ENCODE data around the gene SERINC5.

Gene SERINC5

GRCh38 chr5:80067016-80067415, 188.8 kb downstream of the SERINC5 start:
- no peak for TF ChIP-seq CTCF (IDR thresholded peaks at IDR 0.05; ENCODE audit: low read depth, low read length, missing control alignments)
- in situ Hi-C loops (cut with HindIII; ENCODE audit: low sequenced_read_pairs) = no loop called here
- no peak for DNase-seq (ENCODE audit: low read depth)
- no peak overlapping the region for H3K4me3 ChIP-seq (ENCODE audit: low read depth, low read length)

GRCh38 chr5:80064124-80064523, 191.7 kb downstream of the SERINC5 start:
- H3K4me3 ChIP-seq (ENCODE audit: low read depth, low read length) = no peak overlapping the region
- in situ Hi-C loops (cut with HindIII; ENCODE audit: low sequenced_read_pairs) = no loop called here
- no peak for TF ChIP-seq CTCF (IDR thresholded peaks at IDR 0.05; ENCODE audit: low read depth, low read length, missing control alignments)
- DNase-seq (ENCODE audit: low read depth) = peak; percentile 9

Measured in astrocyte of the cerebellum (primary cell).